ENCODE measurements around the gene AOX1. TPM values are rescaled to one million over a fixed set of nuclear protein-coding genes. Genes with fewer than 3 reads are reported as not detected.

Gene AOX1
- total and polyA plus RNA-seq, 2 of the 8 experiments (the other 6 are each of a cell fraction or from before 2014, with no cell fraction given) = 5.6 to 8.3 TPM

GRCh38 chr2:200616656-200617055, 30.8 kb downstream of the AOX1 start:
- Histone ChIP-seq H3K27me3 (replicated peaks in 1 of 4; ENCODE audit: control insufficient read depth in 3 of 4, extremely low read depth in 1 of 4, insufficient read depth in 3 of 4, low read length in 3 of 4) (no peaks in the 10 kb centered on the region), H3K36me3 (ENCODE audit: control insufficient read depth in 2 of 4, insufficient read depth in 4 of 4, low read length in 3 of 4) (no peaks in the 10 kb centered on the region), H3K27ac (ENCODE audit: low read depth, low read length) (no peak overlapping the region), H2AFZ (ENCODE audit: low read length) (no peak overlapping the region), H2BK120ac (replicated peaks; ENCODE audit: low read depth, low read length) (no peak overlapping the region), H2BK5ac (ENCODE audit: low read depth, low read length) (no peak overlapping the region), H3K9me3 (ENCODE audit: insufficient read depth in 2 of 2, low read depth in 1 of 2, low read length in 1 of 2) (no peaks in the 10 kb centered on the region), H3K14ac (ENCODE audit: insufficient read length) (no peak overlapping the region), H4K5ac (ENCODE audit: insufficient read length, low read depth, low read length) (no peak overlapping the region), H3K4ac (replicated peaks; ENCODE audit: insufficient read length, low read depth, low read length) (no peak overlapping the region), H3K4me2 (ENCODE audit: insufficient read depth in 1 of 2, low read depth in 2 of 2, low read length in 2 of 2) (no peak overlapping the region), H2AK5ac (ENCODE audit: low read depth, low read length) (no peak overlapping the region), H3K23me2 (ENCODE audit: low read depth, low read length) (no peaks in the 10 kb centered on the region), H3K23ac (ENCODE audit: insufficient read length) (no peak overlapping the region), H2BK15ac (ENCODE audit: low read length) (no peak overlapping the region), H3K56ac (replicated peaks; ENCODE audit: insufficient read length, low read depth, low read length) (no peak overlapping the region), H3K4me3 (ENCODE audit: extremely low read depth in 1 of 4, insufficient read depth in 2 of 4, low read depth in 3 of 4, low read length in 4 of 4) (no peak overlapping the region), H4K8ac (ENCODE audit: extremely low read depth, insufficient read depth, low read length) (no peak overlapping the region), H2BK12ac (ENCODE audit: low read depth, low read length) (no peak overlapping the region), H4K91ac (replicated peaks; ENCODE audit: insufficient read length, low read length) (no peak overlapping the region), H3K18ac (ENCODE audit: extremely low read depth, low read length) (no peak overlapping the region), H3K4me1 (replicated peaks in 1 of 4; ENCODE audit: control insufficient read depth in 3 of 4, insufficient read depth in 4 of 4, low read length in 3 of 4) (no peaks in the 10 kb centered on the region), H3K9ac (replicated peaks in 1 of 4; ENCODE audit: extremely low read depth in 1 of 4, low read depth in 3 of 4, low read length in 3 of 4) (no peak overlapping the region), H4K20me1 (replicated peaks in 1 of 2; ENCODE audit: control insufficient read depth in 1 of 2, insufficient read depth in 2 of 2, low read length in 2 of 2) (peaks cover 0 to 2% of the 10 kb centered on the region in 2 experiments), H2BK20ac (ENCODE audit: low read length) (no peak overlapping the region), H3K79me2 (ENCODE audit: control insufficient read depth in 1 of 2, insufficient read depth in 2 of 2, low read length in 2 of 2) (no peaks in the 10 kb centered on the region), H3K79me1 (ENCODE audit: low read depth, low read length) (no peaks in the 10 kb centered on the region)
- WGBS, 2 experiments (ENCODE audit: extremely low coverage in 1 of 2, insufficient coverage in 1 of 2, insufficient read length in 1 of 2, insufficient replicate concordance in 2 of 2, low coverage in 1 of 2, low lambda C conversion rate in 2 of 2, missing lambda C conversion rate in 1 of 2) = 92% methylated on average over 4 of the region's 4 CpGs; no CpG with 5 or more reads in 1 of the 2 experiments
- DNase-seq (ENCODE audit: low read depth in 1 of 2, low spot score in 2 of 2) (no peak), FAIRE-seq (no peak)
- TF ChIP-seq BRCA1 (IDR thresholded peaks at IDR 0.05; ENCODE audit: low read depth, low read length) (no peak), CBX8 (IDR thresholded peaks at IDR 0.05; ENCODE audit: borderline replicate concordance, low read depth, low read length) (no peak), RAD21 (IDR thresholded peaks at IDR 0.05 in 1 of 2, conservative IDR thresholded peaks at IDR 0.05 in 1 of 2; ENCODE audit: low read depth in 2 of 2, low read length in 2 of 2) (no peak), TBP (IDR thresholded peaks at IDR 0.05; ENCODE audit: low read depth, low read length) (no peak), FOSL1 (IDR thresholded peaks at IDR 0.05; ENCODE audit: insufficient read depth, low read depth, low read length) (no peak)
- CTCF ChIA-PET (ENCODE audit: partially characterized antibody) = interaction anchor here (1.1 to 4.9 kb wide), 4 partner anchors 9 to 524 kb away, joined by 3 to 34 read pairs (median 4); partner anchors contain the start of gene AOX1
- POLR2A ChIA-PET (ENCODE audit: partially characterized antibody) = no interaction called here
